ENCODE measurements around the gene HSH2D.

The HSH2D gene

DNA sequence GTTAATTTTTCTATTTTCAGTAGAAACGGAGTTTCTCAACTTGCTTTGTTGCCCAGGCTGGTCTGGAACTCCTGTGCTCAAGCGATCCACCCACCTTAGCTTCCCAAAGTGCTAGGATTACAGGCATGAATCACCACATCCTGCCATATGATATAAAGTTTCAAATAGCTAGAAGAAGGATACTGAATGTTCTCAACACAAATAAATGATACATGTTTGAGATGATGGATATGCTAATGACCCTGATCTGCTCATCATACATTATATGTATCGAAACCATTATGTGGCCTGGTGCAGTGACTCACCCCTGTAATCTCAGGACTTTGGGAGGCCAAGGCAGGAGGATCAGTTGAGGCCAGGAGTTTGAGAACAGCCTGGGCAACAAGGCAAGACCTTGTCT lies 18.4 kb downstream of the HSH2D start:
- H3K4me3 ChIP-seq (ENCODE audit: control insufficient read depth, low read depth, low read length) = no peak overlapping the region
- TF ChIP-seq, protein P1, sequence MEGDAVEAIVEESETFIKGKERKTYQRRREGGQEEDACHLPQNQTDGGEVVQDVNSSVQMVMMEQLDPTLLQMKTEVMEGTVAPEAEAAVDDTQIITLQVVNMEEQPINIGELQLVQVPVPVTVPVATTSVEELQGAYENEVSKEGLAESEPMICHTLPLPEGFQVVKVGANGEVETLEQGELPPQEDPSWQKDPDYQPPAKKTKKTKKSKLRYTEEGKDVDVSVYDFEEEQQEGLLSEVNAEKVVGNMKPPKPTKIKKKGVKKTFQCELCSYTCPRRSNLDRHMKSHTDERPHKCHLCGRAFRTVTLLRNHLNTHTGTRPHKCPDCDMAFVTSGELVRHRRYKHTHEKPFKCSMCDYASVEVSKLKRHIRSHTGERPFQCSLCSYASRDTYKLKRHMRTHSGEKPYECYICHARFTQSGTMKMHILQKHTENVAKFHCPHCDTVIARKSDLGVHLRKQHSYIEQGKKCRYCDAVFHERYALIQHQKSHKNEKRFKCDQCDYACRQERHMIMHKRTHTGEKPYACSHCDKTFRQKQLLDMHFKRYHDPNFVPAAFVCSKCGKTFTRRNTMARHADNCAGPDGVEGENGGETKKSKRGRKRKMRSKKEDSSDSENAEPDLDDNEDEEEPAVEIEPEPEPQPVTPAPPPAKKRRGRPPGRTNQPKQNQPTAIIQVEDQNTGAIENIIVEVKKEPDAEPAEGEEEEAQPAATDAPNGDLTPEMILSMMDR (conservative IDR thresholded peaks at IDR 0.05; ENCODE audit: control insufficient read depth, insufficient read depth, low read depth, low read length) = no peak
- peak; percentile 91 for DNase-seq (ENCODE audit: low read depth)

GRCh38 chr19:16164222-16164890 lies 20.9 kb downstream of the HSH2D start:
- no peak for DNase-seq (ENCODE audit: low read depth)
- no peak overlapping the region for H3K4me3 ChIP-seq (ENCODE audit: control insufficient read depth, low read depth, low read length)
- TF ChIP-seq, protein P1 (conservative IDR thresholded peaks at IDR 0.05; ENCODE audit: control insufficient read depth, insufficient read depth, low read depth, low read length) = no peak

DNA sequence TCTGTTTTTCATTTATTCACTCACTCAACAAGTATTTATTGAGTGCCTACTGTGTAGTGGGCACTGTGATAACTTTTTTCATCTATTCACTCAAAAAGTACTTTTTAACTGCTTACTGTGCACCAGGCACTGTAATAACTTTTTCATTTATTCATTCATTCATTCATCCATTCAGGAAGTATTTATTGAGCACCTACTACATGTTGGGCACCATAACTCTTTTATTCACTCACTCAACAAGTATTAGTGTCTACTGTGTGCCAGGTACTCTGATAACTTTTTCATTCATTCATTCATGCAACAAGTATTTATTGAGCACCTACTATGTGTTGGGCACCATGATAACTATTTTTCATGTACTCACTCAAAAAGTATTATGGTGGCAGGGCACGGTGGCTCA lies 22.9 kb downstream of the HSH2D start:
- TF ChIP-seq, protein P1 (conservative IDR thresholded peaks at IDR 0.05; ENCODE audit: control insufficient read depth, insufficient read depth, low read depth, low read length) = no peak
- H3K4me3 ChIP-seq (ENCODE audit: control insufficient read depth, low read depth, low read length) = no peak overlapping the region
- DNase-seq (ENCODE audit: low read depth) = no peak

DNA sequence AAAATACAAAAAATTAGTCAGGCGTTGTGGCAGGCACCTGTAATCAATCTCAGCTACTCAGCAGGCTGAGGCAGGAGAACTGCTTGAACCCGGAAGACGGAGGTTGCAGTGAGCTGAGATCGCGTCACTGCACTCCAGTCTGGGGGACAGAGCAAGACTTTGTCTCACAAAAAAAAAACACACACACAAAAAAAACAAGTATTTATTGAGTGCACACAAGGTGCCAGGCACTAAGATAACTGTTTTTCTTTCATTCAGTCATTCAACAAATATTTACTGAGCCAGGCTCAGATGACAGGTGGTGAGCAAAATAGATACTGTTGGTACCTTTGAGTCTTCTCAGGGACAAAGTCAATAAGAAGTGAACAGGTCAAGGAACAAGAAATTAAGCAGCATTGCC lies 23.6 kb downstream of the HSH2D start:
- TF ChIP-seq, protein P1 (conservative IDR thresholded peaks at IDR 0.05; ENCODE audit: control insufficient read depth, insufficient read depth, low read depth, low read length) = no peak
- H3K4me3 ChIP-seq (ENCODE audit: control insufficient read depth, low read depth, low read length) = no peak overlapping the region
- no peak for DNase-seq (ENCODE audit: low read depth)

DNA sequence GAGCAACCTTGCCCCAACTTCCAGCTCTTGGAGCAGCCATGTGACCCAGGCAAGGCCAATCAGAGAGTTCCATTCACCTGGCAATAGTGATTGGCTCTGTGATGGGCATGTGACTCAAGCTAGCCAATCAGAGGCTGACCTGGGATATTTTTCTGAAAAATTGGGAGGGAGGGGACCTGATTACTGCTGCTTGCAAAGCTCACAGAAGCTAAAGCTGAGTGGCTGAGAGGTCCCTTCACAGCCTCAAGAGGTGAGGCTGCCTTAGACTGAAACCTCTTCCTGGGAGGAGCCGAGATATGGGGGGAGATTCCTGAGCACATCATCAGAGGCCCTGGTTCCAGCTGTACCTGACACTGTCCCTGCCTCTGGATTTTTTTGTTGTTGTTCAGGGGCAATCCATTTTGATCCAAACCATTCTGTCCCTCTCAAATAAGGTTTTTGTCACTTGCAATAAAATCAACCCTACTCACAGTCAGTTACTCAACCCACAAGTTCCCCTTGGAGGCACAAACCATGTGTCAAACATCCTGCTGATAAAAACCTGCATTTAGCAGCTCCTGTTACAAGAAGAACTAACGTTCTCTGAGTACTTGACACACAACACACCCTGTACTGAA lies 25.1 kb downstream of the HSH2D start:
- TF ChIP-seq, protein P1 (conservative IDR thresholded peaks at IDR 0.05; ENCODE audit: control insufficient read depth, insufficient read depth, low read depth, low read length) = no peak
- no peak overlapping the region for H3K4me3 ChIP-seq (ENCODE audit: control insufficient read depth, low read depth, low read length)
- no peak for DNase-seq (ENCODE audit: low read depth)

GRCh38 chr19:16170134-16170533 lies 26.6 kb downstream of the HSH2D start:
- no peak overlapping the region for H3K4me3 ChIP-seq (ENCODE audit: control insufficient read depth, low read depth, low read length)
- DNase-seq (ENCODE audit: low read depth) = no peak
- TF ChIP-seq, protein P1 (conservative IDR thresholded peaks at IDR 0.05; ENCODE audit: control insufficient read depth, insufficient read depth, low read depth, low read length) = no peak

Measured in fibroblast of mammary gland (primary cell).